Sigmoid colon (tissue), 7 donors: ENCODE results near the gene FADS3. TPM values are rescaled to one million over a fixed set of nuclear protein-coding genes. Genes with fewer than 3 reads are reported as not detected.

Source experiments
- DNase-seq: peaks from one replicate; pipeline ENCODE4 v3.0.0-alpha.2; 2019
- H3K27ac ChIP-seq, 4 donors: fragments of 200-600 bp; sonication (generic); one replicate each; pipeline ENCODE4 v1.5.1; 2016 to 2019; ENCODE audit warnings: mild to moderate bottlenecking in 1 of 4
- H3K27me3 ChIP-seq, 3 donors: fragments of 200-600 bp; sonication (generic); one replicate each; pipeline ENCODE4 v1.5.1; 2019; ENCODE audit warnings: mild to moderate bottlenecking in 1 of 3
- H3K36me3 ChIP-seq, 4 donors: fragments of 200-600 bp; sonication (generic); one replicate each; pipeline ENCODE4 v1.5.1; 2016 to 2019
- H3K4me1 ChIP-seq, 4 donors: fragments of 200-600 bp; sonication (generic); one replicate each; pipeline ENCODE4 v1.5.1; 2017 to 2019
- H3K4me3 ChIP-seq, 4 donors: fragments of 200-600 bp; sonication (generic); one replicate each; pipeline ENCODE4 v1.5.1; 2017 to 2019; ENCODE audit warnings: mild to moderate bottlenecking in 2 of 4, moderate library complexity in 1 of 4
- H3K9me3 ChIP-seq, 4 donors: fragments of 200-600 bp in 3 of 4; sonication (generic) in 3 of 4; one replicate each; pipeline versions ENCODE4 v1.5.1 to v1.6.1; 2013 to 2019
- CTCF ChIP-seq, 4 experiments: fragments of 450-650 bp in 3 of 4; fragments of 200-600 bp in 1 of 4; IDR thresholded peaks; one replicate each; pipeline ENCODE4 v1.5.1; 2016 to 2019; ENCODE audit warnings: antibody characterized with exemption in 4 of 4, mild to moderate bottlenecking in 3 of 4, moderate library complexity in 2 of 4
- EP300 ChIP-seq, 4 donors: sonication (generic); formaldehyde crosslinking; IDR thresholded peaks; one replicate each; pipeline ENCODE4 v1.6.1; 2017; ENCODE audit warnings: antibody characterized with exemption in 4 of 4
- POLR2A ChIP-seq, 2 donors: fragments of 450-650 bp; IDR thresholded peaks; one replicate each; pipeline ENCODE4 v1.6.1; 2016; ENCODE audit warnings: antibody characterized with exemption in 2 of 2, mild to moderate bottlenecking in 2 of 2, moderate library complexity in 2 of 2
- POLR2AphosphoS5 ChIP-seq, 4 donors: sonication (generic); formaldehyde crosslinking; IDR thresholded peaks; one replicate each; pipeline ENCODE4 v1.6.1; 2017; ENCODE audit warnings: antibody characterized with exemption in 4 of 4
- WGBS, 2 donors: extraction: QIAGEN DNeasy Blood & Tissue Kit; methylation state at CpG; one replicate each; pipeline ENCODE4 v1.1.7; 2013; 5-methylcytosine and 5-hydroxymethylcytosine counted together
- intact Hi-C: fragments of 100-400 bp; cut with DNase I; formaldehyde crosslinking; loops from one replicate; pipeline ENCODE4 v1.15.1; 2023
- polyA plus RNA-seq, 3 donors: library from polyadenylated mRNA; stranded (reverse); fragments of 200-250 nt; gene quantifications; one replicate each; pipeline ENCODE4 v1.2.3, GENCODE V29; 2013
- total RNA-seq, 4 donors: library from RNA; depleted of rRNA; stranded (reverse); fragments of >200 nt; gene quantifications; one replicate each; pipeline ENCODE4 v1.1.0, GENCODE V29; 2016
- donor health status: healthy with polysubstance abuse.
- donor health status: Bipolar disorder and iron deficiency.
- donor health status: healthy.

FADS3 gene
- total and polyA plus RNA-seq, 7 donors: 1.4 to 57.9 (median 21.5) TPM

- Histone ChIP-seq H3K36me3 (no peaks in the 10 kb centered on the region), H3K4me1 (peaks cover 0 to 70% (median 54%) of the 10 kb centered on the region in 4 donors), H3K9me3 (no peaks in the 10 kb centered on the region), H3K4me3 (peak overlapping the region in 1 of 4 donors; percentile 71), H3K27ac (peak overlapping the region; percentile 80 to 86 (median 80)), H3K27me3 (no peaks in the 10 kb centered on the region)
- intact Hi-C loops: no loop called here
- no peak for DNase-seq
- TF ChIP-seq POLR2AphosphoS5 (IDR thresholded peaks at IDR 0.05) (peak in 3 of 4 donors; percentile 44 to 53 (median 46)), POLR2A (IDR thresholded peaks at IDR 0.05) (no peak)
- WGBS, 2 donors: 40 to 50% methylated on average over 8 of the region's 8 CpGs
Observed at GRCh38 chr11:61830237-61831105, 60.9 kb downstream of the FADS3 start.

- no peaks in the 10 kb centered on the region for H3K9me3 ChIP-seq
- peaks cover 0 to 63% (median 48%) of the 10 kb centered on the region in 4 donors for H3K4me1 ChIP-seq
- peak overlapping the region; percentile 80 to 86 (median 80) for H3K27ac ChIP-seq
- TF ChIP-seq POLR2AphosphoS5 (IDR thresholded peaks at IDR 0.05): no peak
- TF ChIP-seq EP300 (IDR thresholded peaks at IDR 0.05): no peak
- no peak for TF ChIP-seq POLR2A (IDR thresholded peaks at IDR 0.05)
- no peak for TF ChIP-seq CTCF (IDR thresholded peaks at IDR 0.05)
- DNase-seq: no peak
- no peaks in the 10 kb centered on the region for H3K27me3 ChIP-seq
- no peaks in the 10 kb centered on the region for H3K36me3 ChIP-seq
- intact Hi-C loops: no loop called here
- peak overlapping the region in 2 of 4 donors; percentile 56 to 71 for H3K4me3 ChIP-seq
- WGBS, 2 donors: 87% methylated on average over 4 of the region's 4 CpGs
Observed at GRCh38 chr11:61829806-61830205, 61.5 kb downstream of the FADS3 start.

DNA sequence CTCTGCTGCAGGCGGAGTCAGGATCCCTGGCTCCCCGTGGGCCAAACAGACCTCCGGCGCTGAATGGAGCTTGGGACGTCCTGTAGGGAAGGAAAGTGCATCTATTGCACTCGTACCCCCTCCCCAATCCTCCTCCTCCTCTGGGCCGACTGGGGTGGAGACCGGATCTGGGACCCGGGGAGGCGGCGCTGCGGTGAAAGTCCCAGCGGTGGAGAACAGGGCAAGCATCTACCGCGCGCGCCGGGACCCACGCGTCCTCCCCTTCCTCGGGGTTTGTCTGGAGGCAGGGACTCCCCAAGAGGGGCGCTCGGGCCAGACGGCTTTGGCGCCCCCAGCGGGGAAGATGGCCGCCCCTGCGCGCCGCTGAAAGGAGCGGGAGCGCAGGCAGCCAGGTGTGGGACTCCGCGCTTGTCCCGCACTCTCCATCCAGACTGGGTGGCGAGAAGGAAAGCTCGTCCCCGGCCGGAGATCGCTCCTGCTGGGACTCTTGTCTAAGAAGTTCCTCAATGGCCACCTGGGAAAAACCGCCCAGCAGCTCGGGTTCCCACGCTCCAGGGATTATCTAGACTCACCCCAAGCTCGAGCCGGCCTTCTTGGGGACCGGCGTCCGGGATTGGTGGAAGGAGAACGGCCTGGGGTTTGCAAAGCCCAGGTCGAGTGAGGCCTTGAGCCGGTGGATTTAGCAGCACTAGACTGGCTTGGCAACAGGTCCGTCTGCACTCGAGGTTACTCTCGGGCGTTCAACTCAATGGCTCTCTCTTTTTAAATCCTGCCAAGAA lies 62.5 kb downstream of the FADS3 start:
- peak overlapping the region; percentile 22 to 71 (median 56) for H3K4me3 ChIP-seq
- H3K9me3 ChIP-seq: no peaks in the 10 kb centered on the region
- H3K27me3 ChIP-seq: no peaks in the 10 kb centered on the region
- H3K4me1 ChIP-seq: peaks cover 0 to 55% (median 43%) of the 10 kb centered on the region in 4 donors
- peak; percentile 74 for DNase-seq
- no peaks in the 10 kb centered on the region for H3K36me3 ChIP-seq
- WGBS, 2 donors: 3 to 10% methylated on average over 55 of the region's 55 CpGs
- TF ChIP-seq POLR2AphosphoS5 (IDR thresholded peaks at IDR 0.05): no peak
- peak in 2 of 4 experiments; percentile 9 to 30 for TF ChIP-seq CTCF (IDR thresholded peaks at IDR 0.05)
- no peak for TF ChIP-seq EP300 (IDR thresholded peaks at IDR 0.05)
- intact Hi-C loops: no loop called here
- peak overlapping the region; percentile 80 to 86 (median 80) for H3K27ac ChIP-seq

GRCh38 chr11:61828379-61828628 lies 63.0 kb downstream of the FADS3 start:
- Histone ChIP-seq H3K9me3 (no peaks in the 10 kb centered on the region), H3K27ac (peak overlapping the region; percentile 80 to 86 (median 80)), H3K27me3 (no peaks in the 10 kb centered on the region), H3K36me3 (no peaks in the 10 kb centered on the region), H3K4me3 (peak overlapping the region; percentile 22 to 71 (median 56)), H3K4me1 (peaks cover 0 to 55% (median 43%) of the 10 kb centered on the region in 4 donors)
- intact Hi-C loops: no loop called here
- DNase-seq: no peak
- WGBS, 2 donors: 1 to 3% methylated on average over 16 of the region's 16 CpGs
- TF ChIP-seq POLR2A (IDR thresholded peaks at IDR 0.05): no peak
- no peak for TF ChIP-seq CTCF (IDR thresholded peaks at IDR 0.05)
- TF ChIP-seq POLR2AphosphoS5 (IDR thresholded peaks at IDR 0.05): no peak
